H9 (cell line): ENCODE data around the gene C3orf22. TPM values are rescaled to one million over a fixed set of nuclear protein-coding genes. Genes with fewer than 3 reads are reported as not detected.

Experiments
- DNase-seq: peaks from one replicate; pipeline ENCODE4 v3.0.0-alpha.2; 2017
- H2AFZ ChIP-seq: one replicate; pipeline ENCODE4 v1.6.1; 2013; ENCODE audit warnings: mild to moderate bottlenecking, low read length, control low read depth, moderate library complexity
- H2AK5ac ChIP-seq: 2 replicates; pipeline ENCODE4 v1.6.1; 2013; ENCODE audit warnings: low read length, control low read depth, mixed read lengths; ENCODE audit not compliant: insufficient read length
- H2BK120ac ChIP-seq: one replicate; pipeline ENCODE4 v1.6.1; 2013; ENCODE audit warnings: low read depth, mild to moderate bottlenecking, low read length, control low read depth, inconsistent platforms; ENCODE audit not compliant: poor library complexity, severe bottlenecking
- H2BK12ac ChIP-seq: 2 replicates; pipeline ENCODE4 v1.6.1; 2013; ENCODE audit warnings: low read length, control low read depth, mixed read lengths, low read depth; ENCODE audit not compliant: insufficient read length
- H2BK15ac ChIP-seq: 2 replicates; pipeline ENCODE4 v1.6.1; 2013; ENCODE audit warnings: low read depth, low read length, control low read depth
- H2BK20ac ChIP-seq: one replicate; pipeline ENCODE4 v1.6.1; 2013; ENCODE audit warnings: low read depth, mild to moderate bottlenecking, low read length, control low read depth, inconsistent platforms; ENCODE audit not compliant: poor library complexity, severe bottlenecking
- H2BK5ac ChIP-seq: 2 replicates; pipeline ENCODE4 v1.6.1; 2013; ENCODE audit warnings: low read length, control low read depth, mixed read lengths; ENCODE audit not compliant: insufficient read length
- H3K14ac ChIP-seq: 2 replicates; pipeline ENCODE4 v1.6.1; 2013; ENCODE audit warnings: low read length, control low read depth; ENCODE audit not compliant: insufficient read depth
- H3K18ac ChIP-seq: 2 replicates; pipeline ENCODE4 v1.6.1; 2013; ENCODE audit warnings: low read depth, mild to moderate bottlenecking, mixed read lengths, low read length, control low read depth; ENCODE audit not compliant: insufficient read length
- H3K23ac ChIP-seq: 2 replicates; pipeline ENCODE4 v1.6.1; 2013; ENCODE audit warnings: low read length, control low read depth, mixed read lengths, low read depth; ENCODE audit not compliant: insufficient read length
- H3K23me2 ChIP-seq: 2 replicates; pipeline ENCODE4 v1.6.1; 2013; ENCODE audit warnings: low read depth, mild to moderate bottlenecking, mixed read lengths, low read length, control low read depth; ENCODE audit not compliant: insufficient read length, poor library complexity, severe bottlenecking
- H3K27ac ChIP-seq: 2 replicates; pipeline ENCODE4 v1.5.1; 2013; ENCODE audit warnings: low read length, control low read depth, mixed read lengths, low read depth; ENCODE audit not compliant: insufficient read length
- H3K27me3 ChIP-seq: 2 replicates; pipeline ENCODE4 v1.6.1; 2013; ENCODE audit warnings: low read length, control low read depth, inconsistent platforms; ENCODE audit not compliant: insufficient read depth
- H3K4ac ChIP-seq: 2 replicates; pipeline ENCODE4 v1.6.1; 2013; ENCODE audit warnings: low read depth, mild to moderate bottlenecking, control low read depth, inconsistent platforms, low read length, moderate library complexity
- H3K4me1 ChIP-seq: 2 replicates; pipeline ENCODE4 v1.6.1; 2013; ENCODE audit warnings: low read length, control low read depth, inconsistent platforms; ENCODE audit not compliant: insufficient read depth
- H3K4me2 ChIP-seq: 2 replicates; pipeline ENCODE4 v1.6.1; 2013; ENCODE audit warnings: low read length, control low read depth, mixed read lengths; ENCODE audit not compliant: insufficient read length, insufficient read depth
- H3K56ac ChIP-seq: 2 replicates; pipeline ENCODE4 v1.6.1; 2013; ENCODE audit warnings: low read depth, mild to moderate bottlenecking, mixed read lengths, low read length, control low read depth; ENCODE audit not compliant: insufficient read length
- H3K79me1 ChIP-seq: 2 replicates; pipeline ENCODE4 v1.6.1; 2013; ENCODE audit warnings: low read depth, mild to moderate bottlenecking, moderate library complexity, low read length, control low read depth, inconsistent platforms; ENCODE audit not compliant: insufficient read depth, poor library complexity, severe bottlenecking
- H3K79me2 ChIP-seq: 2 replicates; pipeline ENCODE4 v1.6.1; 2013; ENCODE audit warnings: low read length, control low read depth, inconsistent platforms; ENCODE audit not compliant: insufficient read depth
- H3K9ac ChIP-seq: 2 replicates; pipeline ENCODE4 v1.6.1; 2013; ENCODE audit warnings: low read length, control low read depth, mixed read lengths; ENCODE audit not compliant: insufficient read length; ENCODE audit errors: extremely low read depth
- H3K9me3 ChIP-seq: one replicate; pipeline ENCODE4 v1.6.1; 2013; ENCODE audit warnings: low read depth, low read length, inconsistent platforms; ENCODE audit not compliant: control insufficient read depth
- H3T11ph ChIP-seq: one replicate; pipeline ENCODE4 v1.6.1; 2013; ENCODE audit warnings: mild to moderate bottlenecking, low read length, control low read depth, inconsistent platforms
- H4K20me1 ChIP-seq: one replicate; pipeline ENCODE4 v1.6.1; 2013; ENCODE audit not compliant: control insufficient read depth, insufficient read length, insufficient read depth
- H4K5ac ChIP-seq: 2 replicates; pipeline ENCODE4 v1.6.1; 2013; ENCODE audit warnings: low read depth, mild to moderate bottlenecking, mixed read lengths, low read length, control low read depth; ENCODE audit not compliant: insufficient read length
- H4K8ac ChIP-seq: replicated peaks from 2 replicates; pipeline ENCODE4 v1.6.1; 2013; ENCODE audit warnings: low read length, control low read depth, mixed read lengths, low read depth; ENCODE audit not compliant: insufficient read length
- H4K91ac ChIP-seq: 2 replicates; pipeline ENCODE4 v1.6.1; 2013; ENCODE audit warnings: low read depth, mild to moderate bottlenecking, moderate library complexity, mixed read lengths, low read length, control low read depth; ENCODE audit not compliant: insufficient read length
- H3K27ac Mint-ChIP-seq, 3 experiments: 2 replicates in 2 of 3; 3 replicates in 1 of 3; pipeline ENCODE4 v1.8.0; 2020 to 2021; ENCODE audit warnings: mixed read lengths in 3 of 3, mild to moderate bottlenecking in 1 of 3, moderate library complexity in 1 of 3
- H3K27me3 Mint-ChIP-seq: 2 replicates; pipeline ENCODE4 v1.8.0; 2021; ENCODE audit warnings: low read depth, mild to moderate bottlenecking, moderate library complexity, mixed read lengths
- H3K36me3 Mint-ChIP-seq, 3 experiments: 2 replicates in 2 of 3; 3 replicates in 1 of 3; pipeline ENCODE4 v1.8.0; 2020 to 2021; ENCODE audit warnings: low read depth in 3 of 3, mixed read lengths in 3 of 3; ENCODE audit not compliant: insufficient read depth in 1 of 3
- H3K4me1 Mint-ChIP-seq, 2 experiments: 2 replicates each; pipeline ENCODE4 v1.8.0; 2020; ENCODE audit warnings: mixed read lengths in 2 of 2
- H3K4me3 Mint-ChIP-seq, 2 experiments: 2 replicates in 1 of 2; 3 replicates in 1 of 2; pipeline ENCODE4 v1.8.0; 2020 to 2021; ENCODE audit warnings: mild to moderate bottlenecking in 2 of 2, mixed read lengths in 2 of 2, moderate library complexity in 1 of 2
- H3K9me3 Mint-ChIP-seq, 2 experiments: 2 replicates in 1 of 2; 3 replicates in 1 of 2; pipeline ENCODE4 v1.8.0; 2020; ENCODE audit warnings: mild to moderate bottlenecking in 2 of 2, mixed read lengths in 2 of 2, moderate library complexity in 1 of 2
- WGBS: extraction: QIAGEN DNeasy Blood & Tissue Kit; methylation state at CpG from one replicate; pipeline ENCODE4 v1.1.7; 2013; ENCODE audit warnings: missing lambda C conversion rate, low lambda C conversion rate, mixed read lengths; ENCODE audit not compliant: insufficient read length; ENCODE audit errors: extremely low coverage; 5-methylcytosine and 5-hydroxymethylcytosine counted together
- total RNA-seq: library from RNA; stranded (reverse); gene quantifications from 2 replicates; pipeline ENCODE4 v1.2.1, GENCODE V29; 2021
- TF ChIP-seq, protein P1 (sequence below): fragments of 200-600 bp; sonication (generic); conservative IDR thresholded peaks from 3 replicates; pipeline ENCODE4 v1.8.0; 2021; ENCODE audit warnings: antibody characterized with exemption, mild to moderate bottlenecking

The C3orf22 gene
- total RNA-seq, 1 experiment from 2014 or later = not detected

DNA sequence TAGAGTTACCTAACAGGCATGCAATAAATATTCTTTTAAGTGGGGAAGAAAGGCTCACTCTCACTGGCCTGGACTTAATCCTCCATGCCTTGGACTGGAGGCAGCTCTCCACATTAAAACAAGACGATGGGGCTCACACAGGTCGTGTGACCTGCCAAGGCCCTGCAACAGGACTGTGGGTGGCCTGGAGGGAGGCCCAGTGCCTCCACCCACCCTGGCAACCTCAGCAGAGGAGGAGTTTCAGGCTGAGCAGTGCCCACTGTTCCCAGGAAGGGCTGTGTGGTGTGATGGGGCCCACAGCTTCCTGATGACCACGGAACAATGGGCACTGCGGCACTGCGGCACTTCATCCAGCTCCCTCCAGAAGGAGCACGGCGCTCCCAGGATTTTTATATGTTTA is 46.7 kb downstream of the C3orf22 start:
- H3K79me1 ChIP-seq = no peaks in the 10 kb centered on the region
- no peak overlapping the region for H2BK20ac ChIP-seq
- H3K4me3 Mint-ChIP-seq = no peak overlapping the region
- H2AFZ ChIP-seq = no peak overlapping the region
- no peak overlapping the region for H3K27ac ChIP-seq
- no peak overlapping the region for H3K4ac ChIP-seq
- no peak overlapping the region for H3T11ph ChIP-seq
- no peak overlapping the region for H2AK5ac ChIP-seq
- H3K27ac Mint-ChIP-seq = no peak overlapping the region
- no peak overlapping the region for H2BK120ac ChIP-seq
- DNase-seq = no peak
- H3K4me2 ChIP-seq = no peak overlapping the region
- no peak overlapping the region for H4K8ac ChIP-seq
- H3K14ac ChIP-seq = no peak overlapping the region
- H3K79me2 ChIP-seq = no peaks in the 10 kb centered on the region
- TF ChIP-seq, protein P1, sequence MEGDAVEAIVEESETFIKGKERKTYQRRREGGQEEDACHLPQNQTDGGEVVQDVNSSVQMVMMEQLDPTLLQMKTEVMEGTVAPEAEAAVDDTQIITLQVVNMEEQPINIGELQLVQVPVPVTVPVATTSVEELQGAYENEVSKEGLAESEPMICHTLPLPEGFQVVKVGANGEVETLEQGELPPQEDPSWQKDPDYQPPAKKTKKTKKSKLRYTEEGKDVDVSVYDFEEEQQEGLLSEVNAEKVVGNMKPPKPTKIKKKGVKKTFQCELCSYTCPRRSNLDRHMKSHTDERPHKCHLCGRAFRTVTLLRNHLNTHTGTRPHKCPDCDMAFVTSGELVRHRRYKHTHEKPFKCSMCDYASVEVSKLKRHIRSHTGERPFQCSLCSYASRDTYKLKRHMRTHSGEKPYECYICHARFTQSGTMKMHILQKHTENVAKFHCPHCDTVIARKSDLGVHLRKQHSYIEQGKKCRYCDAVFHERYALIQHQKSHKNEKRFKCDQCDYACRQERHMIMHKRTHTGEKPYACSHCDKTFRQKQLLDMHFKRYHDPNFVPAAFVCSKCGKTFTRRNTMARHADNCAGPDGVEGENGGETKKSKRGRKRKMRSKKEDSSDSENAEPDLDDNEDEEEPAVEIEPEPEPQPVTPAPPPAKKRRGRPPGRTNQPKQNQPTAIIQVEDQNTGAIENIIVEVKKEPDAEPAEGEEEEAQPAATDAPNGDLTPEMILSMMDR = no peak
- no peak overlapping the region for H4K91ac ChIP-seq
- no peaks in the 10 kb centered on the region for H3K27me3 Mint-ChIP-seq
- no peak overlapping the region for H3K23ac ChIP-seq
- H3K27me3 ChIP-seq = no peaks in the 10 kb centered on the region
- H4K5ac ChIP-seq = no peak overlapping the region
- WGBS = no CpG with 5 or more reads among the region's 7 CpGs
- H3K36me3 Mint-ChIP-seq = no peaks in the 10 kb centered on the region
- H2BK12ac ChIP-seq = no peak overlapping the region
- H2BK15ac ChIP-seq = no peak overlapping the region
- H3K9me3 ChIP-seq = no peaks in the 10 kb centered on the region
- no peak overlapping the region for H3K18ac ChIP-seq
- no peaks in the 10 kb centered on the region for H3K4me1 ChIP-seq
- H3K56ac ChIP-seq = no peak overlapping the region
- no peaks in the 10 kb centered on the region for H4K20me1 ChIP-seq
- no peaks in the 10 kb centered on the region for H3K4me1 Mint-ChIP-seq
- H2BK5ac ChIP-seq = no peak overlapping the region
- H3K9ac ChIP-seq = no peak overlapping the region
- H3K9me3 Mint-ChIP-seq = no peaks in the 10 kb centered on the region
- H3K23me2 ChIP-seq = no peaks in the 10 kb centered on the region
